ENCODE measurements around the gene NPB. TPM values are rescaled to one million over a fixed set of nuclear protein-coding genes. Genes with fewer than 3 reads are reported as not detected.

NPB gene
- total RNA-seq, 1 donor from 2014 or later: 0.58 TPM

DNA sequence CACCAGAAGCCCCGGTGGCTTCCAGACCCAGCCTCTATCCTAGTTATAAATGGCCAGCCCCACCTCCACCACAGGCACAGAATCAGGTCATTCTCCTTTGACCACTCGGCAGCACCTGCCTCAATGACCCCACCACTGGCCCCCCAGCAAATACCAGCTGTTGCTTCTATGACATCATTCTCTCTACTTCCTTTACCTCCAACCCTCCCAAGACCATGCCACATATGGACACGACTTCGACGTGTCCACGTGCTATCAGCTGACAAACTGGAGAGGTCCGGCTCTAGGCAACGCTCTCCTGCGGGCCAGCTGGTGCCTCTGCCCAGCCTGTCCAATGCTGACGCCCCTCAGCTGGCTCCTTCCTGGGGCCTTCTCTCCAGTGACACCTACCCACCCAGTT is 16.6 kb upstream of the NPB start:
- no peak overlapping the region for H3K4me3 ChIP-seq (ENCODE audit: low read depth, low read length)
- TF ChIP-seq CTCF (conservative IDR thresholded peaks at IDR 0.05; ENCODE audit: low read depth, low read length): no peak
- no peak for DNase-seq (ENCODE audit: low read depth)

DNA sequence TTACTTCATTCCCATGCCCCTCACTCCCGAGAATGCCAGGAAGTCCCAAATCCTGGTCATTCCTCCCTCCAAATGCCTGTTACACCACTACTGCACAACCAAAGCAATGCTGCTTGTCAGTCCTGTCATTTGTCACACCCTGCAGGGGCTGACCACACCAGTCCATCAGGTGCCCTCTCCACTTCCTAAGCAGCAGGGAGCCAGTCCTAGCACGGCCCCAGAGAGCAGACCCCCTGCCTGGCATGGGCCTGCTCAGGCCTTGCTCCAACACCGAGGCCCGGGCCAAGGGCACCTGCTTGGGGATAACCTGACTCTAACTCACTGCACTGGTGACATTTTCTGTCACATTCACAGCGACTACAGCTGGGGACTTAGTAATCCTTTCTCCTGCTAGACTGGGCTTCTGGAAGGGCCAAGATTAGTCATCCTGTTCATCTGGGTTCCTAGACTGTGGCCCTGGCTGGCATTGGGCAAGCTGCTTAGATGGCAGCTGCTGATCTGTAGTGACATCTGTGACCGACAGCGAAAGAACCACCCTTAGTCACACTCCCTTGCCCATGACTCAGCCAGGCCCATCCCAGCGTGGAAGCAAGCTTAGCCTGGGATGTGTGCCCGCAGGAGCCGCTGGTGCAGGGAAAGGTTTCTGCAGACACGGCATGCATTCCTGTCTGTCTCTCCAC is 16.0 kb upstream of the NPB start:
- peak; percentile 74 for DNase-seq (ENCODE audit: low read depth)
- no peak for TF ChIP-seq CTCF (conservative IDR thresholded peaks at IDR 0.05; ENCODE audit: low read depth, low read length)

GRCh38 chr17:81888105-81888987 is 13.7 kb upstream of the NPB start:
- H3K4me3 ChIP-seq (ENCODE audit: low read depth, low read length): no peak overlapping the region
- no peak for TF ChIP-seq CTCF (conservative IDR thresholded peaks at IDR 0.05; ENCODE audit: low read depth, low read length)
- no peak for DNase-seq (ENCODE audit: low read depth)

More for the DNA sequence above, 16.0 kb upstream of the NPB start:
- H3K4me3 ChIP-seq (ENCODE audit: low read depth, low read length): no peak overlapping the region

- no peak for TF ChIP-seq CTCF (conservative IDR thresholded peaks at IDR 0.05; ENCODE audit: low read depth, low read length)
- no peak overlapping the region for H3K4me3 ChIP-seq (ENCODE audit: low read depth, low read length)
- DNase-seq (ENCODE audit: low read depth): no peak
These were observed 12.9 kb upstream of the NPB start for GRCh38 chr17:81888988-81889595.

DNA sequence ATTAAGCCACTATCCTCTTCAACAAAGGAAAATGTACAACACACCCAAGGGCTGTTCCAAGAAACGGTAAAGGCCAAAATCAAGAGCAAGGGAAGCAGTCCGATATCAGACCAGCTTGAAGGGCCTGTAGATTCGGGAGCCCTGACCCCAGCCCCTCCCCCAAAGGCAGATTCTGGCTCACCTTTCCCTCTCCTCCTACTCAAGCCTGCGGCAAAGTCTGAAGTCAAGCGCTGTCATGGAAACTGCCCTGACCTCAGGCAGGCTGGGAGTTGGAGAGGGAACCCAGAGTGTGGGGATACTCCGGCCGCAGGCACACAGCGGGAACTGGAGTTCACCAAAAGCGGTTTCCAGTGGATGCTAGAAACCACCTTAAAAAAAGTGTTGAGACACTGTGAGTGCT is 12.4 kb upstream of the NPB start:
- peak overlapping the region; percentile 8 for H3K4me3 ChIP-seq (ENCODE audit: low read depth, low read length)
- no peak for TF ChIP-seq CTCF (conservative IDR thresholded peaks at IDR 0.05; ENCODE audit: low read depth, low read length)
- DNase-seq (ENCODE audit: low read depth): no peak

DNA sequence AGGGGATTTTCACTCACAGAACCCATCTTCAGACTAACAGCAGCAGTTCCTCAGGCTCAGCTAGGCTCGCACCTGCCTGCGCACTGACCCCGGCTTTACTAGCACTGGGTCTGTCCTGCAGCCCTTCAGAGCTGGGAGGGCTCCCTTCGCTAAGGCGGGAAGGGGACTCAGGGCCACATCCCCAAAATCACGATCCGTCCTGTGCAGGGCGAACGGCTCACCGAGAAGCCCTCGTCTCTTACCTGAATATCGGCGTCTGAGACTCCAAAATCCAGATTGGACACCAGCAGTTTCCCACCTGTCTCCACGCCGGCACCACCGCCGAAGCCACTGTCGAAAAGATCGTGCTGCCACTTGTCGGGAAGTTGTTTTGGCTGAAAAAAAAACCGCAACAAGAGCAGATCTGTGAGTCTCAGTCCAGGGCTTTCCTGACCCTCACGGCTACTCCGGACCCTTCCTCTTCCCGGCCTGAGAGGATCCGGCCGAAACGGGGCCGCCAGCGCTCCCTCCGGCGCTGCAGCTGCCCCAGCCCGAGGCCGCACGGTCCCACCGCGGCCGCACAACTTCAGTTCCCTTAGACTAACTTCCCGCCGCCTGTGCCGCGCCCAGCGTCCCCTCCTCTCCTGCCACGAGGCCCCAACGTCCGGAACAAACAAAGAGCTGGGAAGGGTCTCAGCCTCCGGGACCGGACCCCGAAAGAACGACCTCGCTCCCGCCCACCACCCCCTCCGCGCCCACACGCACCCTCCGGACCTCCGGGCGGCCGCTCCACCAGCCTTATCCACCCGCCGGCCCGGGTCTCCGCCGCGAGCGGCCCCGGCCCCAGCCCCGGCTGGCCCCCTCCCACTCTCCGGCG is 11.4 kb upstream of the NPB start:
- no peak for DNase-seq (ENCODE audit: low read depth)
- TF ChIP-seq CTCF (conservative IDR thresholded peaks at IDR 0.05; ENCODE audit: low read depth, low read length): no peak
- H3K4me3 ChIP-seq (ENCODE audit: low read depth, low read length): peak overlapping the region; percentile 85

Measured in epithelial cell of proximal tubule (primary cell).